GM19438 (cell line): Measurements from ENCODE around the gene FRAT2.
A peak's percentile ranks its signal among the peaks of the same experiment; 100 is the strongest.
"Not testable (repeated sequence)": the region's sequence is repeated elsewhere in the genome, so short reads cannot be mapped to it uniquely, and the experiment has no call there.

Source experiments
- ATAC-seq: cut with Tn5 transposase; IDR thresholded peaks from one replicate; pipeline ENCODE4 v1.9.1; 2021; ENCODE audit warnings: low read depth; ENCODE audit not compliant: unreplicated experiment

FRAT2 gene

GRCh38 chr10:97297556-97298222, 36.8 kb downstream of the FRAT2 start:
- no peak for ATAC-seq

GRCh38 chr10:97292862-97293198, 41.7 kb downstream of the FRAT2 start:
- no peak for ATAC-seq

GRCh38 chr10:97292097-97292861, 42.2 kb downstream of the FRAT2 start, which contains the start of gene ARHGAP19:
TSS of gene ARHGAP19 (minus strand) at chr10:97292637. CDS start at chr10:97292627, 10 bp downstream.
- ATAC-seq, result peak; percentile 96

GRCh38 chr10:97291357-97292096, 43.0 kb downstream of the FRAT2 start:
- ATAC-seq, result no peak

- ATAC-seq, result not testable (repeated sequence)
Measured at GRCh38 chr10:97290576-97291356, 43.8 kb downstream of the FRAT2 start.

GRCh38 chr10:97290076-97290475, 44.5 kb downstream of the FRAT2 start:
- ATAC-seq, result not testable (repeated sequence)
